Measurements from ENCODE around the gene PALM3. TPM values are rescaled to one million over a fixed set of nuclear protein-coding genes. Genes with fewer than 3 reads are reported as not detected.
A peak's percentile ranks its signal among the peaks of the same experiment; 100 is the strongest.
"Not testable (repeated sequence)": the region's sequence is repeated elsewhere in the genome, so short reads cannot be mapped to it uniquely, and the experiment has no call there.

PALM3 gene
- total RNA-seq, 2 experiments from 2014 or later: 0.09 TPM; not detected in 1

- H4K20me1 ChIP-seq (ENCODE audit: insufficient read depth, low read length): no peaks in the 10 kb centered on the region
- POLR2A ChIA-PET: no interaction called here
- CTCF ChIA-PET (ENCODE audit: unreplicated experiment): no interaction called here
- H3K79me2 ChIP-seq (ENCODE audit: insufficient read depth, low read depth, low read length): no peaks in the 10 kb centered on the region
- H3K9me3 ChIP-seq (ENCODE audit: low read length): no peaks in the 10 kb centered on the region
- no peak within 1 kb of the TSS for H3K27ac ChIP-seq (ENCODE audit: low read depth, low read length, poor library complexity, severe bottlenecking)
- TF ChIP-seq EZH2phosphoT487 (IDR thresholded peaks at IDR 0.05; ENCODE audit: borderline replicate concordance, low read depth, low read length) (no peak), CTCF (conservative IDR thresholded peaks at IDR 0.05; ENCODE audit: low read length) (no peak)
- H2AFZ ChIP-seq (ENCODE audit: low read length): no peak within 1 kb of the TSS
- no TSS peak for BruUV-seq (replicated peaks)
- H3K9me2 ChIP-seq (ENCODE audit: insufficient read depth, low read length): no peaks in the 10 kb centered on the region
- no peaks in the 10 kb centered on the region for H3K36me3 ChIP-seq (ENCODE audit: insufficient read depth, low read length)
- H3K4me2 ChIP-seq (ENCODE audit: low read length): no peak within 1 kb of the TSS
- DNase-seq (ENCODE audit: low spot score): no peak
- peaks cover 20% of the 10 kb centered on the region for H3K4me1 ChIP-seq (ENCODE audit: insufficient read depth, low read length, poor library complexity, severe bottlenecking)
- no peak within 1 kb of the TSS for H3K4me3 ChIP-seq (ENCODE audit: low read depth, low read length, poor library complexity, severe bottlenecking)
- intact Hi-C loops (cut with micrococcal nuclease; ENCODE audit: unreplicated experiment): no loop called here
Observed at GRCh38 chr19:14027856-14028450, 33.9 kb downstream of the PALM3 start, which contains the start of gene RLN3. RLN3 (plus strand) TSS chr19:14028148; CDS start chr19:14028205, 57 bp downstream.

- CTCF ChIA-PET (ENCODE audit: unreplicated experiment); H3K9me3 ChIP-seq (ENCODE audit: low read length); DNase-seq (ENCODE audit: low spot score); intact Hi-C loops (cut with micrococcal nuclease; ENCODE audit: unreplicated experiment); H4K20me1 ChIP-seq (ENCODE audit: insufficient read depth, low read length); BruUV-seq (replicated peaks); POLR2A ChIA-PET; H3K36me3 ChIP-seq (ENCODE audit: insufficient read depth, low read length); H2AFZ ChIP-seq (ENCODE audit: low read length); H3K27ac ChIP-seq (ENCODE audit: low read depth, low read length, poor library complexity, severe bottlenecking); H3K4me3 ChIP-seq (ENCODE audit: low read depth, low read length, poor library complexity, severe bottlenecking); H3K79me2 ChIP-seq (ENCODE audit: insufficient read depth, low read depth, low read length); H3K4me2 ChIP-seq (ENCODE audit: low read length); H3K9me2 ChIP-seq (ENCODE audit: insufficient read depth, low read length): not testable (repeated sequence)
- peaks cover 20% of the 10 kb centered on the region for H3K4me1 ChIP-seq (ENCODE audit: insufficient read depth, low read length, poor library complexity, severe bottlenecking)
Observed at GRCh38 chr19:14026652-14027192, 35.2 kb downstream of the PALM3 start.

- POLR2A ChIA-PET: interaction anchor here (0.7 kb wide), 1 partner anchor 280 kb away, joined by 4 read pairs; no protein-coding TSS in a partner anchor
- CTCF ChIA-PET (ENCODE audit: unreplicated experiment): no interaction called here
- peak overlapping the region; percentile 37; the same call in 1 of the 2 replicates for H2AFZ ChIP-seq (ENCODE audit: low read length)
- H3K27ac ChIP-seq (ENCODE audit: low read depth, low read length, poor library complexity, severe bottlenecking): no peak overlapping the region
- no peak overlapping the region for H3K4me2 ChIP-seq (ENCODE audit: low read length)
- TF ChIP-seq CTCF (conservative IDR thresholded peaks at IDR 0.05; ENCODE audit: low read length): peak; percentile 61
- no peak for TF ChIP-seq EZH2phosphoT487 (IDR thresholded peaks at IDR 0.05; ENCODE audit: borderline replicate concordance, low read depth, low read length)
- no peak overlapping the region for H3K4me3 ChIP-seq (ENCODE audit: low read depth, low read length, poor library complexity, severe bottlenecking)
- no peak for DNase-seq (ENCODE audit: low spot score)
- intact Hi-C loops (cut with micrococcal nuclease; ENCODE audit: unreplicated experiment): no loop called here
- no peaks in the 10 kb centered on the region for H3K79me2 ChIP-seq (ENCODE audit: insufficient read depth, low read depth, low read length)
- no peaks in the 10 kb centered on the region for H4K20me1 ChIP-seq (ENCODE audit: insufficient read depth, low read length)
- no peaks in the 10 kb centered on the region for H3K9me2 ChIP-seq (ENCODE audit: insufficient read depth, low read length)
- H3K9me3 ChIP-seq (ENCODE audit: low read length): no peaks in the 10 kb centered on the region
- peaks cover 21% of the 10 kb centered on the region for H3K4me1 ChIP-seq (ENCODE audit: insufficient read depth, low read length, poor library complexity, severe bottlenecking)
- BruUV-seq (replicated peaks): no TSS peak
- H3K36me3 ChIP-seq (ENCODE audit: insufficient read depth, low read length): no peaks in the 10 kb centered on the region
Observed at GRCh38 chr19:14023404-14024235, 38.3 kb downstream of the PALM3 start.

All from OCI-LY7 (cell line).